Measurements from ENCODE around the gene KDM1B. TPM values are rescaled to one million over a fixed set of nuclear protein-coding genes. Genes with fewer than 3 reads are reported as not detected.

The KDM1B gene
- total RNA-seq, 1 experiment from 2014 or later, result 47.2 TPM

GRCh38 chr6:18154507-18155149, 594 bp upstream of the KDM1B start, which contains the start of gene TPMT:
TSS of gene TPMT (minus strand) at chr6:18155077. CDS start at chr6:18149127, 5,950 bp downstream.
- Histone ChIP-seq H3K9ac (ENCODE audit: low read length) (peak within 1 kb of the TSS; percentile 99), H3K36me3 (ENCODE audit: insufficient read depth, low read length) (peaks cover 4% of the 10 kb centered on the region; the same call in 1 of the 2 replicates), H3K27me3 (ENCODE audit: low read length) (no peaks in the 10 kb centered on the region), H3K27ac (ENCODE audit: low read length) (peak within 1 kb of the TSS; percentile 91), H3K79me2 (ENCODE audit: low read length) (peaks cover 9% of the 10 kb centered on the region), H3K4me3 (ENCODE audit: low read length) (peak within 1 kb of the TSS; percentile 97), H3K4me2 (ENCODE audit: low read depth, low read length, poor library complexity, severe bottlenecking) (peak within 1 kb of the TSS; percentile 95), H3K9me3 (ENCODE audit: low read length) (no peaks in the 10 kb centered on the region), H3K9me2 (replicated peaks; ENCODE audit: insufficient read depth, low read length) (no peaks in the 10 kb centered on the region), H2AFZ (ENCODE audit: low read length) (peak within 1 kb of the TSS; percentile 87), H3K4me1 (ENCODE audit: low read length) (peaks cover 20% of the 10 kb centered on the region), H4K20me1 (ENCODE audit: insufficient read depth, low read depth, low read length) (no peaks in the 10 kb centered on the region)
- DNase-seq, result peak; percentile 51

GRCh38 chr6:18155864-18156421, 721 bp downstream of the KDM1B start:
- Histone ChIP-seq H4K20me1 (ENCODE audit: insufficient read depth, low read depth, low read length) (no peaks in the 10 kb centered on the region), H3K4me2 (ENCODE audit: low read depth, low read length, poor library complexity, severe bottlenecking) (peak overlapping the region; percentile 95), H3K4me1 (ENCODE audit: low read length) (peaks cover 20% of the 10 kb centered on the region), H3K4me3 (ENCODE audit: low read length) (peak overlapping the region; percentile 97), H3K9me3 (ENCODE audit: low read length) (no peaks in the 10 kb centered on the region), H3K36me3 (ENCODE audit: insufficient read depth, low read length) (peaks cover 13% of the 10 kb centered on the region; the same call in 1 of the 2 replicates), H3K79me2 (ENCODE audit: low read length) (peaks cover 9% of the 10 kb centered on the region), H3K27me3 (ENCODE audit: low read length) (no peaks in the 10 kb centered on the region), H3K27ac (ENCODE audit: low read length) (peak overlapping the region; percentile 91), H3K9ac (ENCODE audit: low read length) (peak overlapping the region; percentile 99), H2AFZ (ENCODE audit: low read length) (peak overlapping the region; percentile 71; the same call in 1 of the 2 replicates), H3K9me2 (replicated peaks; ENCODE audit: insufficient read depth, low read length) (no peaks in the 10 kb centered on the region)
- peak; percentile 93 for DNase-seq

- no peak for DNase-seq
- Histone ChIP-seq H3K27me3 (ENCODE audit: low read length) (no peaks in the 10 kb centered on the region), H4K20me1 (ENCODE audit: insufficient read depth, low read depth, low read length) (no peaks in the 10 kb centered on the region), H3K4me3 (ENCODE audit: low read length) (no peak overlapping the region), H2AFZ (ENCODE audit: low read length) (no peak overlapping the region), H3K79me2 (ENCODE audit: low read length) (peaks cover 9% of the 10 kb centered on the region), H3K9me2 (replicated peaks; ENCODE audit: insufficient read depth, low read length) (no peaks in the 10 kb centered on the region), H3K4me1 (ENCODE audit: low read length) (peaks cover 9% of the 10 kb centered on the region), H3K9me3 (ENCODE audit: low read length) (no peaks in the 10 kb centered on the region), H3K36me3 (ENCODE audit: insufficient read depth, low read length) (peaks cover 38% of the 10 kb centered on the region; the same call in 1 of the 2 replicates), H3K27ac (ENCODE audit: low read length) (no peak overlapping the region), H3K9ac (ENCODE audit: low read length) (no peak overlapping the region), H3K4me2 (ENCODE audit: low read depth, low read length, poor library complexity, severe bottlenecking) (no peak overlapping the region)
Observed at GRCh38 chr6:18160911-18161310, 5.7 kb downstream of the KDM1B start.

GRCh38 chr6:18161431-18161830, 6.2 kb downstream of the KDM1B start:
- Histone ChIP-seq H3K36me3 (ENCODE audit: insufficient read depth, low read length) (peaks cover 44% of the 10 kb centered on the region; the same call in 1 of the 2 replicates), H3K27ac (ENCODE audit: low read length) (no peak overlapping the region), H3K4me1 (ENCODE audit: low read length) (peaks cover 4% of the 10 kb centered on the region), H3K79me2 (ENCODE audit: low read length) (peaks cover 6% of the 10 kb centered on the region), H3K27me3 (ENCODE audit: low read length) (no peaks in the 10 kb centered on the region), H3K4me2 (ENCODE audit: low read depth, low read length, poor library complexity, severe bottlenecking) (no peak overlapping the region), H4K20me1 (ENCODE audit: insufficient read depth, low read depth, low read length) (no peaks in the 10 kb centered on the region), H3K4me3 (ENCODE audit: low read length) (no peak overlapping the region), H2AFZ (ENCODE audit: low read length) (no peak overlapping the region), H3K9ac (ENCODE audit: low read length) (no peak overlapping the region), H3K9me2 (replicated peaks; ENCODE audit: insufficient read depth, low read length) (no peaks in the 10 kb centered on the region), H3K9me3 (ENCODE audit: low read length) (no peaks in the 10 kb centered on the region)
- DNase-seq, result no peak

- Histone ChIP-seq H3K27me3 (ENCODE audit: low read length) (no peaks in the 10 kb centered on the region), H4K20me1 (ENCODE audit: insufficient read depth, low read depth, low read length) (no peaks in the 10 kb centered on the region), H3K4me1 (ENCODE audit: low read length) (no peaks in the 10 kb centered on the region), H3K36me3 (ENCODE audit: insufficient read depth, low read length) (peaks cover 53% of the 10 kb centered on the region), H3K79me2 (ENCODE audit: low read length) (peaks cover 3% of the 10 kb centered on the region; the same call in 1 of the 2 replicates), H3K4me3 (ENCODE audit: low read length) (no peak overlapping the region), H3K4me2 (ENCODE audit: low read depth, low read length, poor library complexity, severe bottlenecking) (no peak overlapping the region), H3K9me3 (ENCODE audit: low read length) (no peaks in the 10 kb centered on the region), H2AFZ (ENCODE audit: low read length) (no peak overlapping the region), H3K27ac (ENCODE audit: low read length) (no peak overlapping the region), H3K9me2 (replicated peaks; ENCODE audit: insufficient read depth, low read length) (no peaks in the 10 kb centered on the region), H3K9ac (ENCODE audit: low read length) (no peak overlapping the region)
- no peak for DNase-seq
Observed at GRCh38 chr6:18162401-18162800, 7.2 kb downstream of the KDM1B start.

GRCh38 chr6:18165751-18166150, 10.5 kb downstream of the KDM1B start:
- Histone ChIP-seq H3K4me2 (ENCODE audit: low read depth, low read length, poor library complexity, severe bottlenecking) (no peak overlapping the region), H3K4me1 (ENCODE audit: low read length) (no peaks in the 10 kb centered on the region), H3K9me3 (ENCODE audit: low read length) (peaks cover 4% of the 10 kb centered on the region; the same call in 1 of the 2 replicates), H3K9me2 (replicated peaks; ENCODE audit: insufficient read depth, low read length) (no peaks in the 10 kb centered on the region), H2AFZ (ENCODE audit: low read length) (no peak overlapping the region), H3K36me3 (ENCODE audit: insufficient read depth, low read length) (peaks cover 56% of the 10 kb centered on the region), H3K4me3 (ENCODE audit: low read length) (no peak overlapping the region), H3K27ac (ENCODE audit: low read length) (no peak overlapping the region), H3K79me2 (ENCODE audit: low read length) (no peaks in the 10 kb centered on the region), H3K9ac (ENCODE audit: low read length) (no peak overlapping the region), H4K20me1 (ENCODE audit: insufficient read depth, low read depth, low read length) (no peaks in the 10 kb centered on the region), H3K27me3 (ENCODE audit: low read length) (no peaks in the 10 kb centered on the region)
- no peak for DNase-seq

- no peak overlapping the region for H2AFZ ChIP-seq (ENCODE audit: low read length)
- no peaks in the 10 kb centered on the region for H3K4me1 ChIP-seq (ENCODE audit: low read length)
- H3K79me2 ChIP-seq (ENCODE audit: low read length), result no peaks in the 10 kb centered on the region
- H3K27me3 ChIP-seq (ENCODE audit: low read length), result no peaks in the 10 kb centered on the region
- H4K20me1 ChIP-seq (ENCODE audit: insufficient read depth, low read depth, low read length), result no peaks in the 10 kb centered on the region
- no peak for DNase-seq
- H3K9me3 ChIP-seq (ENCODE audit: low read length), result peaks cover 4% of the 10 kb centered on the region; the same call in 1 of the 2 replicates
- no peak overlapping the region for H3K4me3 ChIP-seq (ENCODE audit: low read length)
- H3K9me2 ChIP-seq (replicated peaks; ENCODE audit: insufficient read depth, low read length), result no peaks in the 10 kb centered on the region
- no peak overlapping the region for H3K27ac ChIP-seq (ENCODE audit: low read length)
- H3K9ac ChIP-seq (ENCODE audit: low read length), result no peak overlapping the region
- peaks cover 51% of the 10 kb centered on the region for H3K36me3 ChIP-seq (ENCODE audit: insufficient read depth, low read length)
- H3K4me2 ChIP-seq (ENCODE audit: low read depth, low read length, poor library complexity, severe bottlenecking), result no peak overlapping the region
Observed at GRCh38 chr6:18166312-18167036, 11.3 kb downstream of the KDM1B start.

- Histone ChIP-seq H3K79me2 (ENCODE audit: low read length) (no peaks in the 10 kb centered on the region; the same call in 1 of the 2 replicates), H3K27ac (ENCODE audit: low read length) (no peak overlapping the region), H3K4me3 (ENCODE audit: low read length) (no peak overlapping the region), H2AFZ (ENCODE audit: low read length) (no peak overlapping the region), H3K4me2 (ENCODE audit: low read depth, low read length, poor library complexity, severe bottlenecking) (no peak overlapping the region), H3K9me3 (ENCODE audit: low read length) (peaks cover 4% of the 10 kb centered on the region; the same call in 1 of the 2 replicates), H3K9ac (ENCODE audit: low read length) (no peak overlapping the region), H3K27me3 (ENCODE audit: low read length) (no peaks in the 10 kb centered on the region), H4K20me1 (ENCODE audit: insufficient read depth, low read depth, low read length) (no peaks in the 10 kb centered on the region), H3K36me3 (ENCODE audit: insufficient read depth, low read length) (peaks cover 52% of the 10 kb centered on the region), H3K9me2 (replicated peaks; ENCODE audit: insufficient read depth, low read length) (no peaks in the 10 kb centered on the region), H3K4me1 (ENCODE audit: low read length) (no peaks in the 10 kb centered on the region)
- no peak for DNase-seq
Observed at GRCh38 chr6:18168264-18168663, 13.0 kb downstream of the KDM1B start.
